ENCODE results near the gene KXD1.

GRCh38 chr19:18593367-18594095, 35.9 kb downstream of the KXD1 start:
- TF ChIP-seq IKZF1 (conservative IDR thresholded peaks at IDR 0.05), result no peak
- no peak for TF ChIP-seq IRF3 (IDR thresholded peaks at IDR 0.05)
- no peak for TF ChIP-seq CTCF (IDR thresholded peaks at IDR 0.05 in 2 of 3, conservative IDR thresholded peaks at IDR 0.05 in 1 of 3; ENCODE audit: control insufficient read depth in 2 of 3, extremely low read depth in 1 of 3, insufficient read depth in 1 of 3, low read depth in 3 of 3, low read length in 3 of 3)
- no peak for TF ChIP-seq TAF1 (IDR thresholded peaks at IDR 0.05; ENCODE audit: borderline replicate concordance, low read depth, low read length)
- TF ChIP-seq ESRRA (IDR thresholded peaks at IDR 0.05; ENCODE audit: low read length), result no peak
- no peak for TF ChIP-seq RFX5 (IDR thresholded peaks at IDR 0.05; ENCODE audit: low read depth, low read length)
